ENCODE results near the gene TSPAN12. TPM values are rescaled to one million over a fixed set of nuclear protein-coding genes. Genes with fewer than 3 reads are reported as not detected.

Gene TSPAN12
- total RNA-seq, 1 donor from 2014 or later: 11.7 TPM

GRCh38 chr7:120832803-120833202, 25.1 kb downstream of the TSPAN12 start:
- no peak for DNase-seq (ENCODE audit: low read depth)
- TF ChIP-seq CTCF (conservative IDR thresholded peaks at IDR 0.05; ENCODE audit: low read depth, low read length): no peak
- no peak overlapping the region for H3K4me3 ChIP-seq (ENCODE audit: low read depth, low read length)

GRCh38 chr7:120831260-120831659, 26.7 kb downstream of the TSPAN12 start:
- DNase-seq (ENCODE audit: low read depth): no peak
- no peak overlapping the region for H3K4me3 ChIP-seq (ENCODE audit: low read depth, low read length)
- no peak for TF ChIP-seq CTCF (conservative IDR thresholded peaks at IDR 0.05; ENCODE audit: low read depth, low read length)

GRCh38 chr7:120829487-120829886, 28.5 kb downstream of the TSPAN12 start:
- no peak overlapping the region for H3K4me3 ChIP-seq (ENCODE audit: low read depth, low read length)
- TF ChIP-seq CTCF (conservative IDR thresholded peaks at IDR 0.05; ENCODE audit: low read depth, low read length): no peak
- no peak for DNase-seq (ENCODE audit: low read depth)

- no peak overlapping the region for H3K4me3 ChIP-seq (ENCODE audit: low read depth, low read length)
- DNase-seq (ENCODE audit: low read depth): no peak
- no peak for TF ChIP-seq CTCF (conservative IDR thresholded peaks at IDR 0.05; ENCODE audit: low read depth, low read length)
Measured at GRCh38 chr7:120828528-120828927, 29.4 kb downstream of the TSPAN12 start.

GRCh38 chr7:120827371-120828118, 30.4 kb downstream of the TSPAN12 start:
- no peak overlapping the region for H3K4me3 ChIP-seq (ENCODE audit: low read depth, low read length)
- no peak for DNase-seq (ENCODE audit: low read depth)
- TF ChIP-seq CTCF (conservative IDR thresholded peaks at IDR 0.05; ENCODE audit: low read depth, low read length): no peak

- TF ChIP-seq CTCF (conservative IDR thresholded peaks at IDR 0.05; ENCODE audit: low read depth, low read length): no peak
- H3K4me3 ChIP-seq (ENCODE audit: low read depth, low read length): no peak overlapping the region
- no peak for DNase-seq (ENCODE audit: low read depth)
Measured at GRCh38 chr7:120825576-120825975, 32.4 kb downstream of the TSPAN12 start.

- no peak for TF ChIP-seq CTCF (conservative IDR thresholded peaks at IDR 0.05; ENCODE audit: low read depth, low read length)
- DNase-seq (ENCODE audit: low read depth): no peak
- no peak overlapping the region for H3K4me3 ChIP-seq (ENCODE audit: low read depth, low read length)
Measured at GRCh38 chr7:120825152-120825551, 32.8 kb downstream of the TSPAN12 start.

Data from epithelial cell of proximal tubule (primary cell).